Thymus (tissue), 11 donors: ENCODE measurements around the gene RNF112. TPM values are rescaled to one million over a fixed set of nuclear protein-coding genes. Genes with fewer than 3 reads are reported as not detected.

Experiments
- DNase-seq, 9 donors: peaks; one replicate each; pipeline ENCODE4 v3.0.0-alpha.2; 2013; ENCODE audit warnings: low spot score in 9 of 9, low read depth in 6 of 9, missing footprints in 1 of 9
- H3K27ac ChIP-seq, 2 donors: one replicate each; pipeline ENCODE4 v1.5.1; 2013; ENCODE audit warnings: control low read depth in 1 of 2, low read depth in 1 of 2, low read length in 1 of 2, mild to moderate bottlenecking in 1 of 2, moderate library complexity in 1 of 2
- H3K27me3 ChIP-seq, 2 donors: one replicate each; pipeline ENCODE4 v1.5.1; 2013; ENCODE audit warnings: low read length in 1 of 2; ENCODE audit not compliant: control insufficient read depth in 2 of 2, insufficient read depth in 1 of 2
- H3K36me3 ChIP-seq, 2 donors: one replicate each; pipeline ENCODE4 v1.5.1; 2013; ENCODE audit warnings: low read length in 1 of 2, mild to moderate bottlenecking in 1 of 2, moderate library complexity in 1 of 2; ENCODE audit not compliant: control insufficient read depth in 2 of 2, insufficient read depth in 2 of 2
- H3K4me1 ChIP-seq, 2 donors: one replicate each; pipeline ENCODE4 v1.5.1; 2013; ENCODE audit warnings: low read length in 2 of 2; ENCODE audit not compliant: control insufficient read depth in 2 of 2, insufficient read depth in 2 of 2
- H3K4me3 ChIP-seq, 2 donors: one replicate each; pipeline ENCODE4 v1.5.1; 2013; ENCODE audit warnings: low read length in 2 of 2, control low read depth in 1 of 2, mild to moderate bottlenecking in 1 of 2
- H3K9me3 ChIP-seq, 2 donors: one replicate each; pipeline ENCODE4 v1.5.1; 2013; ENCODE audit warnings: low read length in 1 of 2, mild to moderate bottlenecking in 1 of 2; ENCODE audit not compliant: control insufficient read depth in 2 of 2, insufficient read depth in 1 of 2
- WGBS: extraction: QIAGEN DNeasy Blood & Tissue Kit; methylation state at CpG from one replicate; pipeline ENCODE4 v1.1.7; 2013; 5-methylcytosine and 5-hydroxymethylcytosine counted together
- polyA plus RNA-seq: library from polyadenylated mRNA; stranded (reverse); fragments of 200-250 nt; gene quantifications from one replicate; pipeline ENCODE4 v1.2.3, GENCODE V29; 2013
- total RNA-seq: library from RNA; stranded (reverse); fragments of 120-200 nt; gene quantifications from one replicate; pipeline ENCODE4 v1.2.4, GENCODE V29; 2013
- donor health status: healthy.

Gene RNF112
- total and polyA plus RNA-seq, 2 donors: 0.14 to 0.98 TPM

DNA sequence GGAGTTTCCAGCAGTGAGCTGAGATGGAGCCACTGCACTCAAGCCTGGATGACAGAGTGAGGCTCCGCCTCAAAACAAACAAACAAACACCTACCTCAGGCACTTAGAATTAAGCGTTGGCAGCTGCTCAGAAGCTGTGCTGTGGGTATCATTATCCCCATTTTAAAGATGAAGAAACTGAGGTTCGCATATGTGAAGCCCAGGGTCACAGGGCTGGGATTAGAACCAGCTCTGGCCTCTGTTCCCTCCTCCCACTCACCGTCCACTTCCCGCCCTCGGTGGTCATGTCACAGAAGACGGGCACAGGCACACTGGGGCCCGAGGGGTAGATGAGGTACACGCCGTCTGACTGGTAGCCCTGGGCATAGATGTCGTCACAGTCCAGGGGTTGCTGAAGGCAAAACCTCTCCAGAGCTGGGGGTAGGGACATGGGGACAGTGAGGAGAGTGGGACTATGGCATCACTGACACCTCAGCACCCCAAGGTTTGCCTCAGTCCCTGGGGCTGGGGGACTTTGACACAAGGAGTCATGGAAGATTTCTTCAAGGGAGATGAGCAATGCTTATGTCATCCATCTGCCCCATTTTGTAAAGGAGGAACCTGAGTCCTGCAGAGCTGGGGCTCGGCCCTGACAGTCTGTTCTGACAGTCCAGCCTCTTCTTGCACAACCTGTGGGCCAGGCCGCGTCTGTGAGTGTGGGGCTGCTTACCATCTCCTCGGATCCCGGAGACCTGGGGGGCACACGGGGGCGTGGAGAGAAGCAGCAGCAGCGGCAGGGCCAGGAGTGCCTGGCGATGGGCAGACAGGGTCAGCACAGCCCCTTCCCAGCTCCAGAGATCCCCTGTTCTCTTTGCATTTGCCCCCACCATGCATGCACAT, 24.7 kb upstream of the RNF112 start:
- DNase-seq: peak in 1 of 9 donors; percentile 36
- no peaks in the 10 kb centered on the region for H3K27me3 ChIP-seq
- H3K9me3 ChIP-seq: no peaks in the 10 kb centered on the region
- H3K4me1 ChIP-seq: peaks cover 29 to 69% of the 10 kb centered on the region in 2 donors
- H3K36me3 ChIP-seq: peaks cover 23 to 27% of the 10 kb centered on the region in 2 donors
- H3K4me3 ChIP-seq: peak overlapping the region; percentile 29 to 55
- 64% methylated on average over 20 of the region's 20 CpGs for WGBS
- peak overlapping the region; percentile 43 to 76 for H3K27ac ChIP-seq

DNA sequence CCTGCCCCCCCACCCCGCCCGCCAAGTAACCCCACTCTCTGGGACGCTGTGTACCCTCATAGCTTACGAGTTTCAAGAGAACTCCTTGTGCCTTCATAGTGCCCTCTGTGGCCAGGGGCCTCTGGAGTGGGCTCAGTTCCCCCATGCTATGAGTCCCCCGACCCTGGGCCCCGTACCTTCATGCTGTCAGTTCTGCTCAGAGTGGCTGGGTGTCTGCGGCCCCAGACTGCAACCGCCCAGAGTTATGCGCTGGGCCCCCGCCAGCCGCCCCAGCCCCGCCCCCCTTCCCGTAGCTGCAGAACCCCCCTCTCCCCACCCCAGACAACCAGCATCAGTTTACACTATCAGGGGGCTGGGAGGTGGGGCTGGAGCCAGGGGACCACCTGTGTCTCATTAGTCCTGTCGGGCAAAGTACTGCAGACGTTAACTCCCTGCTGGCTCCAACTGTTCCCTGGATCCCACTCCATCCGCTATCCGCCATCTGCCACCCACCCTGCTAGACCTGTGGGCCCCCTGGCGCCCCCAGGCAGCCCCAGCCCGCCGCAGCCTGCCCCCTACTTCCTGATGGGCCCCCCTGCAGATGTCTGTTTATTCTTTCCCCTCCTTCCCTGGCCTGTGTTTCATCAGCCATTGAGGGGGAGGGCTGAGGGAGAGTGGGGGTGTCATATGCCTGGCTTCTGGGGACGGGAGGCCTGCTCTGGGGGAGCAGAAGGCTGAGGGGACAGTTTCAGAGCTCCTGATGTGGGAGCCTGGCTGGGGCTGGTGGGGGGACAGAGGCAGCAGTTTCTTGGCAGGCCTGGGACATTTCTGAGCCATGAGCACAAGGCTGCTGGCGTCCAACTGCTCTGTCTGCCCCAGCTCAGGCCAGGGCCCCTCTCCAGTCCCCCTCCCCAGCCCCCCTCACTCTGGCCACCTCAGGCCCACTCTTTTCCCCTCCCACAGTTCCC, 23.8 kb upstream of the RNF112 start, which contains the start of gene MFAP4:
MFAP4 (minus strand) TSS at position 217 of the 947 bp plus-strand sequence; CDS start at position 182, 35 bp downstream.
- Histone ChIP-seq H3K27ac (peak within 1 kb of the TSS; percentile 68 to 81), H3K36me3 (peaks cover 13 to 19% of the 10 kb centered on the region in 2 donors), H3K4me3 (peak within 1 kb of the TSS; percentile 29 to 55), H3K4me1 (peaks cover 30 to 78% of the 10 kb centered on the region in 2 donors), H3K9me3 (no peaks in the 10 kb centered on the region), H3K27me3 (no peaks in the 10 kb centered on the region)
- 7% methylated on average over 22 of the region's 22 CpGs for WGBS
- DNase-seq: peak in 7 of 9 donors; percentile 24 to 81 (median 54)

DNA sequence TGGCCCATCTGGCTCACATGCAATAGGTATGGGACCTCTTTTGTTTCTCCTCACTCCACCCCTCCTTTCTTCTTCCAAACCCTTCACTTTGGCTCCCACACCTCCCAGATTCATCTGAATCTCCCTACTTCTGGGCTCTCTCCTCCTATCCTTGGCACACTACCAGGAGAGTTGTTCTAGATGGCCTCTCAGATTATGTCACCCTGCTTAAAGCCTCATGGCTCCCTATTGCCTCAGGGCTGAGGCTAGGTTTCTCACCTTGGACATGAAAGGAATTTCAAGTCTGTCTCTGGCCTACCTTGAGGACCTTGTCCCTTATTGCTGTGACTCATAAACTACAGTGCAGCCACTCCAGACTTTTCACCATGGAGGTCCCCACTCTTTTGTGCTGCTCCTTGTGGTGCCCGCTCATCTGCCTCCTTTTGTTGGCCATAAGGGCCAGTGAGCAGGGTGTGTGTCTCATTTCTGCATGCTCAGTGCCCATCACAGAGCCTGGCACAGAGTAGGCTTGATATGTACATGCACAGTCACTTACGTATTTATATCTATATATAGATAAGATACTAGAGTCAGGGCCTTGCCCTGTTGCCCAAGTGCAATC, 23.0 kb upstream of the RNF112 start:
- peak overlapping the region; percentile 53 to 81 for H3K27ac ChIP-seq
- no peaks in the 10 kb centered on the region for H3K27me3 ChIP-seq
- WGBS: 98% methylated on average over 2 of the region's 2 CpGs
- peaks cover 6 to 12% of the 10 kb centered on the region in 2 donors for H3K36me3 ChIP-seq
- DNase-seq: peak in 1 of 9 donors; percentile 36
- no peak overlapping the region for H3K4me3 ChIP-seq
- H3K9me3 ChIP-seq: no peaks in the 10 kb centered on the region
- peaks cover 30 to 83% of the 10 kb centered on the region in 2 donors for H3K4me1 ChIP-seq

DNA sequence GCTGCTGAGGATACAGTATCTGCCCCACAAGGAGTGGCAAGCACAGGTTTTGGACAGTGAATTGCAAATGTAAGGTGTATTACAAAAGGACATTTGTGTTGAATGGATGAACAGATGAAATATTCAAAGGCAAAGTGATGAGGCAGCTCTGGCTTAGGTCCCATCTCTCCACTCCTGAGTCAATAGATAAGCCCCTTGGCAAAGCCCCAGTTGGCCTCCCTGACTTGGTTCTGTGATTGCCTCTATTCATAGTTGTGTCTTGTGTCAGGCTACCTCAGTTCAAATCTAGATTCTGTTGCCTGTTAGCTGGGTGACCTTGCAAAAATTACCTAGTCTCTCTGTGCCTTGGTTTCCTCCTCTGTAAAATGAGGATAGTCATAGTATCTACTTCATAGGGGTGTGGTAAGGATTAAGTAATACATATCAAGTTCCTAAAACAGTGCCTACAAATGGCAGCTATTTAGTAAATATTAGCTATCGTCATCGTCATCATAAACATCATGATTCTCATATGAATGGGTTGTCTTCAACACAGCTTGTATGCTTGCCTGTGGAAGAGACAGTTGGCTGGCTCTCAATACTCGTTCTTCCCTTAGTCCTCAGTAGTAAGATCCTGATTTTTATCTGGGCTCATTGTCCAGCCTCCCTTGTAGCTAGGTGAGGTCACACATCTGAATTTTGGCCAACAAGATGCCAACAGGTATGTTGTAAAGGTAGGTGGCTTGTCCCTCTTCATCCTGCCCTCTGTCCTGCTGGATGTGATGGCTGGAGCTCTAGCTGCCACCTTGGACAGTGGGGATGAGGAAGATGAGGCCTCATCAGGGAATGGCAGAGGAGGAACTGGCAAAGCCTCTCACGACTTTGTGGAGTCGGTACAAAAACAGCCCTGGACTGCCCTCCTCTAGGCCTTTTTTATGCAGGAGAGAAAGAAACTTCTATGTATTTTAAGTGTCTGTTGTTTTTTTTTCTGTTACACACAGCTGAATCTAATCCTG, 21.9 kb upstream of the RNF112 start:
- Histone ChIP-seq H3K27ac (no peak overlapping the region), H3K9me3 (no peaks in the 10 kb centered on the region), H3K4me1 (peaks cover 30 to 77% of the 10 kb centered on the region in 2 donors), H3K36me3 (peaks cover 0 to 2% of the 10 kb centered on the region in 2 donors), H3K27me3 (no peaks in the 10 kb centered on the region), H3K4me3 (no peak overlapping the region)
- no peak for DNase-seq
- WGBS: 95% methylated on average over 5 of the region's 5 CpGs

DNA sequence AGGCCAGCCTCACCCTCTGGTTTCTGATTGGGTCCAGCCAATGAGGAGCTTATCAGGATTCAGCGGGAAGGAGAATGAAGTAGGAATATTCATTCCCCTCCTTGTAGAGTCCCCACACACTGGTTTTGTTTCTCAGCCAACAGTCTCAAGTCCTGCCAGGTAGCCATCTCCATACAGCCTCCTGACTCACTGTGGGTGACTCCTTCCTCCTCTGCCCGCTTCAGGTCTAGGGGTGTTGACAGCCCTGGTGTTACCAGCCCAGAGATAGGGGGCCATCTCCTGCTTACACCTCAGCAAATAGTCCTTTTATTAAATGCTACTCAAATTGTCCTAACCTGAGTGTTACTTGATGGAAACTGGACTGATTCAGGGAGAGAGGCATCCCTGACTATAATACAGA, 20.1 kb upstream of the RNF112 start:
- Histone ChIP-seq H3K4me3 (no peak overlapping the region), H3K4me1 (peaks cover 21 to 59% of the 10 kb centered on the region in 2 donors), H3K36me3 (no peaks in the 10 kb centered on the region), H3K27ac (no peak overlapping the region), H3K27me3 (no peaks in the 10 kb centered on the region), H3K9me3 (no peaks in the 10 kb centered on the region)
- no peak for DNase-seq
- 99% methylated on average over 2 of the region's 2 CpGs for WGBS

DNA sequence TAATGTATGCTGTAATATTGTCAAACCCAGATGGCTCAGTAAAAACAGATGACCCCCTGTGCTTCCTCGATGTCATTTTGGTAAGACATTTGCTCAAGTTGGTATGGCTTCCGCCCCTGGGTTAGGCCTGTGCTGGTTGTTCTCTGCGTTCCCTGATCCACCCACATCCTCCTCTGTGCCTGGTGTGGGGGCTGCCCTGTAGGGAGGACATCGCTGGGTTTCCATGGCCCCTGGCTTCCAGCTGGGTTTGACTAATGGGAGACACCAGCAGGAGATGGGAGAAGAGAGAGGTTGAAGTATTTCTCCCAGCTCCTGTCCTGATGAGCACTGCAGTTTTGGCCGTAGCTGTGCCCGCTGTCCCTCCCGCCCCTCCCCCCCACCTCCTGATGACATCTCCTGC, 19.6 kb upstream of the RNF112 start:
- DNase-seq: no peak
- no peaks in the 10 kb centered on the region for H3K9me3 ChIP-seq
- WGBS: 97% methylated on average over 7 of the region's 7 CpGs
- H3K27me3 ChIP-seq: no peaks in the 10 kb centered on the region
- no peak overlapping the region for H3K27ac ChIP-seq
- H3K4me3 ChIP-seq: no peak overlapping the region
- H3K36me3 ChIP-seq: no peaks in the 10 kb centered on the region
- H3K4me1 ChIP-seq: peaks cover 18 to 54% of the 10 kb centered on the region in 2 donors

DNA sequence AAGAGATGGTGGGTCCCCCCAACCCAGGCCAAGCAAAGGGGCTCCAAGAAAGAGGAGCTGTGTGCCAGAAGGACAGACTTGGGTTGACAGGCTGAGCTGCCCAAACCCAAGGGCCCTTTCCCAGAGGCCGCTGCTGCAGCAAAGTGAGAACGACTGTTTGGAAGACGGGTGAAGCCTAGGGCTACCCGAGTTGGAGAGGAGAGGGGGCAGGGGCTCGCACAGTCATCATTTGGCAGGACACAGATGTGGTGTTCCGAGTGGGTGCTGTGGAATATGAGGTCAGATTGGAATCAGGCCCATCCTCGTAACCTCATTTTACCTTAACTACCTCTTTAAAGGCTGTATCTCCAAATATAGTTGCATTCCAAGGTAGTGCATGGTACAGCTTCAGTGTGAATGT, 18.7 kb upstream of the RNF112 start:
- Histone ChIP-seq H3K4me3 (no peak overlapping the region), H3K4me1 (peaks cover 11 to 46% of the 10 kb centered on the region in 2 donors), H3K36me3 (no peaks in the 10 kb centered on the region), H3K9me3 (no peaks in the 10 kb centered on the region), H3K27me3 (no peaks in the 10 kb centered on the region), H3K27ac (no peak overlapping the region)
- no peak for DNase-seq
- WGBS: 96% methylated on average over 7 of the region's 7 CpGs

DNA sequence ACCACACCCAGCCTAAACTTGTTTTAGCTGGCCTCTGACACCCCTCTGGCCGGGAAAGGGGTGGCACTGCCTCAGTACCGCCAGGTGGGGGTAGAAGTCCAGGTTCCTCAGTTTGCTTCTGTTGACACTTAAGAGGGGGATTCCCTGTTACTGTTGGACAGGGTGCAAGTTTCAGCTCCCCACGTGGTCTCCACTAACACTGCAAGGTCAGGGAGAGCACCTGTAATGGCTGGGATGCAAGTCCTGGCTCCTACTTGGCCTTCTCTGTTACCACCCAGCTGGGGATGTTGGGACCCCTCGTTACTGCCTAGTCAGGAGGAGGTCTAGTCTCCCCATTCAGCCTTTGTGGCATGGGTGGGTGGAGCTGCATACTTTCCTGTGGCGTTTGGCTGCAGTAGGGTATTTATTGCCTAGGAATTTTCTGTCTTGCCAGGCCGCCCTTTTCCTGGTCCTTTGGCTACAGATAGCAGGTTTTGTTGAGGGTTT, 13.4 kb upstream of the RNF112 start:
- 93% methylated on average over 6 of the region's 6 CpGs for WGBS
- no peak for DNase-seq
- H3K27me3 ChIP-seq: no peaks in the 10 kb centered on the region
- H3K4me3 ChIP-seq: no peak overlapping the region
- no peak overlapping the region for H3K27ac ChIP-seq
- no peaks in the 10 kb centered on the region for H3K36me3 ChIP-seq
- H3K4me1 ChIP-seq: peaks cover 0 to 5% of the 10 kb centered on the region in 2 donors
- no peaks in the 10 kb centered on the region for H3K9me3 ChIP-seq
